Activated CD4-positive, CD25-positive, alpha-beta regulatory T cell (primary cell): Measurements from ENCODE around the gene MYL6.
A peak's percentile ranks its signal among the peaks of the same experiment; 100 is the strongest.
"Not testable (repeated sequence)": the region's sequence is repeated elsewhere in the genome, so short reads cannot be mapped to it uniquely, and the experiment has no call there.

Source experiments
- DNase-seq, 4 experiments: peaks; one replicate each; lab custom pipeline; 2025; lab: John Stamatoyannopoulos, UW

MYL6 gene

DNA sequence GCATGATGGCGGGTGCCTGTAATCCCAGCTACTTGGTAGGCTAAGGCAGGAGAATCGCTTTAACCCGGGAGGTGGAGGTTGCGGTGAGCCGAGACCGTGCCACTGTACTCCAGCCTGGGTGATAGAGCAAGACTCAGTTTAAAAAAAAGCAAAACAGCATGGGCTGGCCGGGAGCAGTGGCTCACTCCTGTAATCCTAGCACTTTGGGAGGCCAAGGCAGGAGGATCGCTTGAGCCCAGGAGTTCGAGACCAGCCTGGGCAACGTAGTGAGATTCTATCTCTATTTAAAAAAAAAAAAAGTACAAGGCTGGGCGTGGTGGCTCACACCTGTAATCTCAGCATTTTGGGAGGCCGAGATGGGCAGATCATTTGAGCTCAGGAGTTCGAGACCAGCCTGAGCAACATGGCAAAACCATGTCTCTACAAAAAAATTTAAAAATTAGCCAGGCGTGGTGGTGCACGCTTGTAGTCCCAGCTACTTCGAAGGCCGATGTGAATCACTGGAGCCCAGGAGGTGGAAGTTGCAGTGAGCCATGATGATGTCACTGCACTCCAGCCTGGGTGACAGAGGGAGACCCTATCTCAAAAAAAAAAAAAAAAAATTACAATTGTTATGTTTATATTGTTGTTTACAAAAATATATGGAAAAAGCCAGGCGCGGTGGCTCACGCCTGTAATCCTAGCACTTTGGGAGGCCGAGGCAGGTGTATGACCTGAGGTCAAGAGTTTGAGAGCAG lies 1.5 kb upstream of the MYL6 start:
- not testable (repeated sequence) for DNase-seq

GRCh38 chr12:56157201-56158028 lies 744 bp upstream of the MYL6 start:
- DNase-seq = peak; percentile 13 to 30 (median 26)

DNA sequence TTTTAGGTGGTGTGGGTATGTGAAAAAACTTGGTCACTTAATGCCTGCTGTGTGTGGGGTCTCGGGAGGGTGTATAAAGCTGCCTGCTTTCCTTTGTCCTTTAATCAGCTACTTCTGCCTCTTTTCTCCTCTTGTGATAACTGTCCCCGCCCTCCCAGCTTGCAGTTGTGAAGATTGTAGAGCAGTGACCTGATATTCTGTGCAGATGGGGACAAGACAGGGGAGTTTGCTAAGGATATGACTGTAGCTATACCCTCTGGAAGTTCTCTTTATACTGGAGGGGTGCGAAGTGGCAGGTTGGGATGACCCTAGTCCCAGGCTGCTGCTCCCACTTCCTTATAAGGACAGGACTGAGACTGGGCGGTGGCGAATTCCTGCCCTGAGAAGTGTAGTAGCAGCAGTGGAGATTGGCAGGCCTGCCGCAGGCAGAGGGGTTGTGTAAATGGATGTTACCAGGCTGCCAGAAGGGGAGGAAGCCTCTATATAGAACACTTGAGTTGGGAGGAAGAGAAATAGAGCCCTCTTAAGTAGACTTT lies 835 bp downstream of the MYL6 start:
- DNase-seq = peak in 1 of 4 experiments; percentile 5

DNA sequence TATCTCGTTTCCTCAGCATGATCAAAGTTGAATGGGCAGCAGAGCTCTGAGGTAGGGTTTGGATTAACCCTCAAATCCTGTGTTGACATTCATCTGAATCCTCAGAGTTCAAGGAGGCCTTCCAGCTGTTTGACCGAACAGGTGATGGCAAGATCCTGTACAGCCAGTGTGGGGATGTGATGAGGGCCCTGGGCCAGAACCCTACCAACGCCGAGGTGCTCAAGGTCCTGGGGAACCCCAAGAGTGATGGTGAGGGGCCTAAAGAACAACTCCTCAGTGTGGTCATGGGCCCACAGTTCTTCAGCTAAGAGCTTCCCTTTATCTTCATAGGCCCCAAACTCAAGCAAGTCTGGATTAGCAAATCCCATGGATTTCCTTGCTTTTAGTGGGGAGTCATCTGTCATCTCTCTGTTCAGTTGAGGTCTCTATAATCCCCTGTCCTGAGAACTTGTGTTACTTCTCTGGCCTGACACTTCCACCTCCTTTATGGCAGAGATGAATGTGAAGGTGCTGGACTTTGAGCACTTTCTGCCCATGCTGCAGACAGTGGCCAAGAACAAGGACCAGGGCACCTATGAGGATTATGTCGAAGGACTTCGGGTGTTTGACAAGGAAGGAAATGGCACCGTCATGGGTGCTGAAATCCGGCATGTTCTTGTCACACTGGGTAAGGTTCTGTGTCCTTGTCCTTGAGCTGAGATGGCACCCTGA lies 1.5 kb downstream of the MYL6 start:
- no peak for DNase-seq

- peak; percentile 10 to 36 (median 25) for DNase-seq
These were observed 2.1 kb downstream of the MYL6 start for GRCh38 chr12:56160193-56160763.

DNA sequence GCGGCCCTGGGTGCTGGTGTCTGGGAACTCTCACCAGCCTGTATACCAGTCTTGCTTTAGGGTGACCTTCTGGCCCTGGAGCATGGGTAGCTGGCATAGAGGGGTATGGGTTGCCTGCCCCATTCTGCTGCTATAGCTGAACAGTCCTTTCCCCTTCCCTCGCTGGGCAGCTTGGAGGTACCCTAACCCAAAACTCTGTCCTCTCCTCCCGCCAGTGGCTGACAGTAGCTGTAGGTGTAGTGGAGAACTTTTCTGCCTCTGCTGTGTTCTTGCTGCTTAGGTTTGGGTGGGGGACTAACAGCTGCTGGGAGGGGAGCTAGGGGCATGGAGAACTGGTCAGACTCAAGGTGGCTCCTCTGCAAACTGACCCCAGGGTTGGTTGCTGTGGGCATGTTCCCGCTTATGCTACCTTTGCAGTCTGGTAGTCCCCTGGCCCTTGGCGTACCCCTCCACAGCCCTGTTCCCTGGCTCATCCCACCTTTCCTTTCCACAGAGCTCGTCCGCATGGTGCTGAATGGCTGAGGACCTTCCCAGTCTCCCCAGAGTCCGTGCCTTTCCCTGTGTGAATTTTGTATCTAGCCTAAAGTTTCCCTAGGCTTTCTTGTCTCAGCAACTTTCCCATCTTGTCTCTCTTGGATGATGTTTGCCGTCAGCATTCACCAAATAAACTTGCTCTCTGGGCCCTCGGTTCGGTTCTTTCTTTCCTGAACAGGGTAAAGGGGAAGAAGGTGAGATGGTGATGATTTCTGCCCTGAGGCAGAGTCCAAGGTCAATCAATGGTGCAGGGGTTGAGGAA lies 2.9 kb downstream of the MYL6 start:
- DNase-seq = no peak

GRCh38 chr12:56161690-56162351 lies 3.7 kb downstream of the MYL6 start:
- DNase-seq = no peak

DNA sequence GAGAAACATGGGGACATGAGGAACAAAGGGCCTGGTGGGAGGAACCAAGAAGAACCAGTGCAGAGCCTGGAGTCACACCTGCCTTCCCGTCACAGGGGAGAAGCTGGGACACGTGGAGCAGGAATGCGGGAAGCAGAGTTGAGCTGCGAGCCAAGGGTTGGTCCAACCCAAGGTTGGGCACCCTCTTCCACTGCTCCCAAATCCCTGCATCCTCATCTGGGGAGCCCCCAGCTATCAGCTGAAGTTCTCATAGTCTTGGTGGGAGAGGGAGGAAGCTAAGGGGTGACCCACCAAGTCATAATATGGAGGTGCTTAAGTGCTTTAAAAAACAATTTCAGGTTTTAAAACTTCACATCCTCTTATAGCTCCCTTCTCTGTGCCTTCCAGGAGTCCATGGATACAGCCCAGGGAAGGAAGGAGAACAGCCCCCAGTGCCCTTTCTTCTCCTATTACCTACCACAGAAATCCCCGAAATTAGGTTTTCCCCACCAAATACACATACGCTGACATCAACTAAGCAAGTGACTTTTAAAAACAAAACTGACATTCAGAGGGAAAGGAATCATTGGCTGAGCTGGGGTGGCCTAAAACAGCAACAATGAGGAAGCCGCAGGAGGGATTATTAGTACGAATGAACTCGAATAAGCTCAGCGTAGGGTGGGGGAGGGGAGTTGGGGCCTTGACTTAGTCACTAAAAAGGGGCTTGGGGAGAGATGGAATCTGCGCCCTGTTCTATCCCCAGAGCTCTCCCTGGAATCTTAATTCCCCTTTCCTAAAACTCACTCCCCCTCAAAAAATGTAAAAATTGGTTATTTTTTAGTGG lies 4.5 kb downstream of the MYL6 start:
- no peak for DNase-seq

- no peak for DNase-seq
These were observed 5.6 kb downstream of the MYL6 start for GRCh38 chr12:56163533-56164344.

DNA sequence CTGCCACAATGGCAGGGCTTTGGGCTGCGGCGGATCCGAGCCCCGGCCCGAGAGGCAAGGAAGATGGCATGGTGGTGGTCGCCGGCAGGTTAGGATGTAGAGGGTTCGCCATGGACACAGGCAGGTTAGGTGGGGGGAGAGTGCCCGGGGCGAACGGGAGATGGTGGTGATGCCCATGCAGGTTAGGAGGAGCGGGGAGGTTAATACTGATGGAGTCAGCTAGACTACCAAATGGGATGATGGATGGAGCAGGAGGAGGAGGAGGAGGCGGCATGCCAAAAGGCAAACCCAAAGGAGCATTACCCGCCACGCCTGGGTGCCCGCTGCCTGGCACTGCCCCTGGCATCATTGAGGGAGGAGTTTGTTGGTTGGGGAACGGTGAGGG lies 6.2 kb downstream of the MYL6 start:
- DNase-seq = no peak

DNA sequence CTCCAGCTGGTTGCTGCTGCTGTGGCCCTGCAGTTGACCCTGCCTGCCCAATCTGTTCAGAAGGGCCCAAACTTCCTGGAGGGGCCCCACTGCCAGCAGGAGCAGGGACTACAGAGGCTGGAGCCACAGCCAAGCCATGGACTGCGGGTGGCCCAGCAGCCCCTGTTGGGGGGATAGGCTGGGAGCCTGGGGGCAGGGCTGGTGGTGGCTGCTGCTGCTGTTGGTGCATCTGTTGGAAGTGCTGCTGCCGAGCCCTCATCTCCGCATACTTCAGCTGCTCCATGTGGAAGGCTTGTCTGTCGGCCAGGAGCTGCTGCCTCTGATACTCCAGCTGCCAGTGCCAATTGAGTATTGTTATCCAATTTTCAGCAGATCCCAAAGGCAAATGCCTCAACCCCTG lies 7.2 kb downstream of the MYL6 start:
- DNase-seq = no peak

DNA sequence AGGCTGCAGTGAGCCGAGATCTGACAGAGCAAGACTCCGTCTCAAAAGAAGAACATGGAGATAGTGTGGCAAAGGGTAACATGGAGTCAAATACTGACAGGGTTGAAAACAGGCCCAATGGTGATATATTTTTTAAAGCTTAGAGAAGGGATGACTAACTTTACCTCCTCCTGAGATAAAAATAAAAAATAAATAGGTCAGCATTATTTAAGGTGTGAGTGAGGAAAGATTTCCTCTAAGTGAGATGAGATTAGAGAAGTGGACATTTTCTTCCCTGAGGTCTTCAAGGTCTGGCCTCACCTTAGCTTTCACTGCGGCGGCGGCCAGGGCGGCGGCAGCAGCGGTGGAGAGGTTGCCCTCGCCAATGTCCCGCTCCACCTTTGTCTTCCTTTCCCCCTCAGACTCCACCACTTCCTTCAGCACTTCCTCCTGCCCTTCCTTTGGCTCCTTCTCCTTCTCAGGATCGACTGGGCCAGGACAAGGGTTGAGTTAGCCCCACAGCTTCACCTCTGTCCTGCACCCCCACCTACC lies 11.1 kb downstream of the MYL6 start:
- no peak for DNase-seq

DNA sequence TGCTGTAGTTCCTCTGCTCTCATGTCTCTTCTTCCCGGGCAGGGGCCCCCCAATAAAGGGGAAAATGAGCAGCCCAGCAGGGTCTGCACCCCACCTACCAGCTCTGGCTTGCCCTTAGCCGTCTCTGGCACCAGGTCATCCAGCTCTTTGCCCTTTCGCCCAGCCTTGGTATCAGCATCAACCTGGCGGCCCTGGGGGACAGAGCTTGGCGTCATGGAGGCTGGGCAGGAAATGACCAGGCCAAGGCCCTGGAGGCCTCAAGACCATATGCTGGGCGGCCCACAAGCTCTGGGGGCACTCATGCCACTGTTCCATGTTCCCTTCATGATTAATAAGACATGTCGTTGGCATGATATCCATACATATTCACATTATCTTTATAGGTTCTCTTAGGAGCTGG lies 14.7 kb downstream of the MYL6 start:
- no peak for DNase-seq

DNA sequence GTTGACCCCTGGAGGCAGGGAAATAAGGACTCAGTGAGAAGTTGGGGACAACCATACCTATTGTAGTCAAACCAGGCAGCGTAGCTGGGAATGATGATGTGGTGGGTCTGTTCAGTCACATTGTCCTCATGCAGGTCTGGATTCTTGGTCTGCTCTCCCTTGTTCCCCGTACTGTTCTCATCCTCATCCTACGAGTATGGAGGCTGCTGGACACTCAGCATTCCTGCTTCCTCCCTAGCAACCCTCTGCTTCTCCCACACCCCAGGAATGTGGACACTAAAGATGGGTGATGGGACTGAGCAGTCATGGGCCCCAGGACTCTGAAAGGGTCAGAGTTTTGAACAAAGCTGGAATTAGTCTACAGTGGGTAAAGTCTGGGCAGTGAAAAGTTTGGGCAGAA lies 20.2 kb downstream of the MYL6 start:
- DNase-seq = no peak

DNA sequence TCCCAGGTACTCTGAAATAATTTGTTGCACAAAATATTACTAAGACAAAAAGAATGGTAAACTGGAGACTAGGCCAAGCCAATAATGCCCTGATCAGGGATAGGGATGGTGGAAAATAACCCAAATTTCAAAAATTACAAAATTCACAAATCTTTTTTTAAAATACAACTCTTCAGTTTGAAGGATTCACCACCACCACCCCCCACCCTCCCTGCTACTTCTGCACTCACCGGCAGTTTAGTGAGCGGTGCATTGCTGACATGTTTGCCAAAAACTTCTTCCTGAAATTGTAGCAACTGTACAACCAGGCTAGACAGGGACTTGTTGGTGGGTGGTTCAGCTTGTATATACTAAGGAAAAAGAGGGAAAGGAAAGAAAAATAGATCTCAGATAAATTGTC lies 28.8 kb downstream of the MYL6 start:
- no peak for DNase-seq

DNA sequence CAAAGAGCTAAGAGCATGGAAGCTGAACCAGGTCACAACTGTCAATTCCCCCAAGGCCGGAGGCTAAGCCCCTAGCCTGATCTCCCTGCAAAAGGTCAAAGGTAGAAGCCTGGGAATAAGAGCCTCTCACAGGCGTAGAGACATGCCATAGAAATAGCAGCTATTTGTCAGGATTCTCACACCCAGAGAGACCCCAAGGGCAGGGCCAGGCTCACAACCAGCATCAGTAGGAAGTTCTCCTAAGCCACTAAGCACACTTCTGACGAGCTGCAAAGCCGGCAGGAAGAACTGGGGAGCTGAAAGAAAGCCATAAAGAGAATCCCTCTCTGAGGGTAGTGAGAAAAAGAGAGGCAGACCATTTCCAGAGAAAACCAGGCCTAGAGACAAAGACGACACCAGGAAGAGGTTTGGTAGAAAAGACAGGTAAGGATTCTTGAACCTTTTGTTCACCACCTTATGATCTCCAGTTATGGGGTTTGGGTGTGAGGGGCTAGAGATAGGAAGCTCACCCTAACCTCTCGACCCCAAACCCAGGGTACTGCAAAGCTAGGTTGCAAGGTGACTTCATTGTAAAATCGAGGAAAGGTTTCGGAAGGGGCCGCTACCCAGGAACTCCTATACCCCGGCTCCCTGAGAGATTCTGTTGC lies 30.1 kb downstream of the MYL6 start:
- DNase-seq = no peak

GRCh38 chr12:56188778-56189098 lies 30.6 kb downstream of the MYL6 start:
- DNase-seq = no peak
